ENCODE measurements around the gene TLCD1. TPM values are rescaled to one million over a fixed set of nuclear protein-coding genes. Genes with fewer than 3 reads are reported as not detected.
A peak's percentile ranks its signal among the peaks of the same experiment; 100 is the strongest.

Gene TLCD1
- total RNA-seq, 4 donors from 2014 or later = 3.3 to 9.1 (median 5.8) TPM

- DNase-seq = no peak
- no peak for TF ChIP-seq CTCF (IDR thresholded peaks at IDR 0.05)
- no peak for TF ChIP-seq POLR2A (IDR thresholded peaks at IDR 0.05)
- Histone ChIP-seq H3K27ac (no peak overlapping the region), H3K36me3 (peaks cover 0 to 100% (median 3%) of the 10 kb centered on the region in 3 donors), H3K4me3 (no peak overlapping the region), H3K9me3 (no peaks in the 10 kb centered on the region), H3K27me3 (no peaks in the 10 kb centered on the region), H3K4me1 (peaks cover 0 to 15% (median 0%) of the 10 kb centered on the region in 4 donors)
These were observed 32.2 kb downstream of the TLCD1 start for GRCh38 chr17:28693869-28694268.

GRCh38 chr17:28689011-28689410, 37.0 kb downstream of the TLCD1 start:
- H3K4me1 ChIP-seq = no peaks in the 10 kb centered on the region
- H3K9me3 ChIP-seq = no peaks in the 10 kb centered on the region
- no peak overlapping the region for H3K4me3 ChIP-seq
- H3K36me3 ChIP-seq = peaks cover 0 to 100% (median 4%) of the 10 kb centered on the region in 3 donors
- no peak for DNase-seq
- no peaks in the 10 kb centered on the region for H3K27me3 ChIP-seq
- no peak overlapping the region for H3K27ac ChIP-seq
- no peak for TF ChIP-seq POLR2A (IDR thresholded peaks at IDR 0.05)
- no peak for TF ChIP-seq CTCF (IDR thresholded peaks at IDR 0.05)

- Histone ChIP-seq H3K27ac (no peak overlapping the region), H3K4me3 (no peak overlapping the region), H3K4me1 (no peaks in the 10 kb centered on the region), H3K27me3 (no peaks in the 10 kb centered on the region), H3K36me3 (peaks cover 0 to 100% (median 3%) of the 10 kb centered on the region in 3 donors), H3K9me3 (no peaks in the 10 kb centered on the region)
- DNase-seq = no peak
- TF ChIP-seq POLR2A (IDR thresholded peaks at IDR 0.05) = no peak
- no peak for TF ChIP-seq CTCF (IDR thresholded peaks at IDR 0.05)
These were observed 37.6 kb downstream of the TLCD1 start for GRCh38 chr17:28688481-28688880.

- peaks cover 0 to 100% (median 3%) of the 10 kb centered on the region in 3 donors for H3K36me3 ChIP-seq
- no peak overlapping the region for H3K4me3 ChIP-seq
- H3K9me3 ChIP-seq = no peaks in the 10 kb centered on the region
- H3K4me1 ChIP-seq = no peaks in the 10 kb centered on the region
- DNase-seq = no peak
- H3K27me3 ChIP-seq = no peaks in the 10 kb centered on the region
- TF ChIP-seq CTCF (IDR thresholded peaks at IDR 0.05) (no peak), POLR2A (IDR thresholded peaks at IDR 0.05) (no peak)
- H3K27ac ChIP-seq = no peak overlapping the region
These were observed 39.7 kb downstream of the TLCD1 start for GRCh38 chr17:28686296-28686695.

- TF ChIP-seq CTCF (IDR thresholded peaks at IDR 0.05) (no peak), POLR2A (IDR thresholded peaks at IDR 0.05) (no peak)
- Histone ChIP-seq H3K4me1 (no peaks in the 10 kb centered on the region), H3K9me3 (no peaks in the 10 kb centered on the region), H3K36me3 (peaks cover 0 to 99% (median 3%) of the 10 kb centered on the region in 3 donors), H3K27me3 (no peaks in the 10 kb centered on the region), H3K27ac (no peak overlapping the region), H3K4me3 (no peak overlapping the region)
- DNase-seq = peak in 1 of 3 donors; percentile 21
These were observed 40.7 kb downstream of the TLCD1 start for GRCh38 chr17:28685366-28685765.

- Histone ChIP-seq H3K27ac (no peak overlapping the region), H3K27me3 (no peaks in the 10 kb centered on the region), H3K4me3 (no peak overlapping the region), H3K9me3 (no peaks in the 10 kb centered on the region), H3K36me3 (peaks cover 0 to 99% (median 3%) of the 10 kb centered on the region in 3 donors), H3K4me1 (no peaks in the 10 kb centered on the region)
- peak in 2 of 3 donors; percentile 48 to 75 for DNase-seq
- no peak for TF ChIP-seq POLR2A (IDR thresholded peaks at IDR 0.05)
- peak in 4 of 6 experiments; percentile 10 to 69 (median 60) for TF ChIP-seq CTCF (IDR thresholded peaks at IDR 0.05)
These were observed 41.1 kb downstream of the TLCD1 start for GRCh38 chr17:28684963-28685362.
